A549 treated with CpdA at 1 μM for 4 hours (cell line): ENCODE measurements around the gene PKD2L1. TPM values are rescaled to one million over a fixed set of nuclear protein-coding genes. Genes with fewer than 3 reads are reported as not detected.

Experiments
- total RNA-seq: library from RNA; stranded (reverse); fragments of 200-300 nt; extraction: Qiagen RNA extraction; gene quantifications from 5 replicates; pipeline ENCODE4 v1.2.3, GENCODE V29; 2022; ENCODE audit warnings: low read depth

The PKD2L1 gene
- 0.09 to 0.15 TPM in 2 of 5 replicates, not detected in the others for total RNA-seq

GRCh38 chr10:100330079-100330478, at the start of gene PKD2L1:
PKD2L1 (minus strand) TSS chr10:100330228; CDS start chr10:100330103, 125 bp downstream.

GRCh38 chr10:100346765-100347567, 16.9 kb upstream of the PKD2L1 start, which contains the start of gene SCD:
SCD (plus strand) TSS chr10:100347233; CDS start chr10:100347505, 272 bp downstream.

GRCh38 chr10:100286051-100287033, 43.7 kb downstream of the PKD2L1 start, which contains the start of gene BLOC1S2:
BLOC1S2 (minus strand) TSS chr10:100286680; CDS start chr10:100286659, 21 bp downstream.

GRCh38 chr10:100267239-100268104, 62.6 kb downstream of the PKD2L1 start, which contains the start of gene CWF19L1:
CWF19L1 (minus strand) TSS chr10:100267638; CDS start chr10:100267593, 45 bp downstream.

Other genes with a start within 250 kb of the PKD2L1 start
- gene CPN1, start 248.4 kb downstream of the PKD2L1 start, total RNA-seq, result 0.17 to 0.51 TPM (median 0.24 TPM) in 5 replicates
- gene ERLIN1, start 144.2 kb downstream of the PKD2L1 start, total RNA-seq, result 46.4 to 75.8 TPM (median 55.0 TPM) in 5 replicates
- gene CHUK, start 100.6 kb downstream of the PKD2L1 start, total RNA-seq, result 20.4 to 26.5 TPM (median 22.0 TPM) in 5 replicates
- gene CWF19L1, start 62.6 kb downstream of the PKD2L1 start, total RNA-seq, result 20.0 to 25.6 TPM (median 22.7 TPM) in 5 replicates
- gene BLOC1S2, start 43.5 kb downstream of the PKD2L1 start, total RNA-seq, result 96.0 to 127 TPM (median 100 TPM) in 5 replicates
- 147 to 216 TPM (median 184 TPM) in 5 replicates for gene SCD, start 17.0 kb upstream of the PKD2L1 start, total RNA-seq
- 0.03 to 0.07 TPM in 2 of 5 replicates, not detected in the others for gene WNT8B, start 132.8 kb upstream of the PKD2L1 start, total RNA-seq
- 2.2 to 3.1 TPM (median 2.5 TPM) in 5 replicates for gene SEC31B, start 189.6 kb upstream of the PKD2L1 start, total RNA-seq
- gene NDUFB8, start 199.6 kb upstream of the PKD2L1 start, total RNA-seq, result 268 to 295 TPM (median 293 TPM) in 5 replicates
- 14.7 to 20.1 TPM (median 17.9 TPM) in 5 replicates for gene HIF1AN, start 205.7 kb upstream of the PKD2L1 start, total RNA-seq